Heart left ventricle (tissue), 16 donors: ENCODE data around the gene SLC18A3. TPM values are rescaled to one million over a fixed set of nuclear protein-coding genes. Genes with fewer than 3 reads are reported as not detected.

Experiments used
- ATAC-seq, 4 donors: fragments of 200-7000 bp; cut with Tn5 transposase; one replicate each; pipeline ENCODE4 v1.9.1; 2020 to 2022; ENCODE audit warnings: moderate library complexity in 4 of 4, mild to moderate bottlenecking in 3 of 4, moderate number of reproducible peaks in 1 of 4
- DNase-seq, 5 donors: peaks; one replicate each; pipeline ENCODE4 v3.0.0-alpha.2; 2020
- H3K27ac ChIP-seq, 12 donors: fragments of 200-600 bp; sonication (generic) in 4 of 12; one replicate each; pipeline versions ENCODE4 v1.5.0 to v1.8.0; 2016 to 2022; ENCODE audit warnings: mild to moderate bottlenecking in 2 of 12
- H3K27me3 ChIP-seq, 9 donors: fragments of 200-600 bp; sonication (generic) in 2 of 9; one replicate each; pipeline versions ENCODE4 v1.5.1 to v1.8.0; 2016 to 2022; ENCODE audit warnings: mild to moderate bottlenecking in 3 of 9
- H3K36me3 ChIP-seq, 9 donors: fragments of 200-600 bp; sonication (generic) in 2 of 9; one replicate each; pipeline versions ENCODE4 v1.5.0 to v1.8.0; 2018 to 2022; ENCODE audit warnings: mild to moderate bottlenecking in 2 of 9
- H3K4me1 ChIP-seq, 12 donors: fragments of 200-600 bp; sonication (generic) in 4 of 12; one replicate each; pipeline versions ENCODE4 v1.5.0 to v1.8.0; 2016 to 2022; ENCODE audit warnings: mild to moderate bottlenecking in 3 of 12
- H3K4me3 ChIP-seq, 12 donors: fragments of 200-600 bp; sonication (generic) in 4 of 12; one replicate each; pipeline versions ENCODE4 v1.5.0 to v1.8.0; 2017 to 2022; ENCODE audit warnings: mild to moderate bottlenecking in 9 of 12, moderate library complexity in 4 of 12
- H3K9me3 ChIP-seq, 12 donors: fragments of 200-600 bp; sonication (generic) in 4 of 12; one replicate each; pipeline versions ENCODE4 v1.5.0 to v1.8.0; 2016 to 2022; ENCODE audit warnings: mild to moderate bottlenecking in 1 of 12
- CTCF ChIP-seq, 12 donors: fragments of 200-600 bp; sonication (generic) in 4 of 12; IDR thresholded peaks; one replicate each; pipeline versions ENCODE4 v1.5.0 to v1.8.0; 2018 to 2022; ENCODE audit warnings: antibody characterized with exemption in 12 of 12, mild to moderate bottlenecking in 5 of 12
- POLR2A ChIP-seq, 2 donors: fragments of 450-650 bp; IDR thresholded peaks; one replicate each; pipeline ENCODE4 v1.6.1; 2017; ENCODE audit warnings: antibody characterized with exemption in 2 of 2, mild to moderate bottlenecking in 2 of 2, moderate library complexity in 2 of 2
- WGBS, 4 donors: extraction: QIAGEN DNeasy Blood & Tissue Kit in 2 of 4; methylation state at CpG; one replicate each; pipeline versions ENCODE4 v1.1.5 to v1.1.7; 2013 to 2018; 5-methylcytosine and 5-hydroxymethylcytosine counted together
- intact Hi-C, 10 donors: fragments of 100-400 bp; cut with DNase I; formaldehyde crosslinking; loops; one replicate each; pipeline versions ENCODE4 v1.11.1 to v1.14.2; 2022
- polyA plus RNA-seq, 2 donors: library from polyadenylated mRNA; stranded (reverse); fragments of 200-250 nt; gene quantifications; one replicate each; pipeline ENCODE4 v1.2.3, GENCODE V29; 2013
- total RNA-seq, 9 donors: library from RNA; depleted of rRNA in 2 of 9; stranded (reverse); fragments of >200 nt in 2 of 9; fragmentation: NEBNext Ultra II Directional in 3 of 9; extraction: Animal tissue kit (Norgen Biotek cat#: 25700) in 3 of 9; gene quantifications; one replicate each; pipeline versions ENCODE4 v1.1.0 to v1.2.4, GENCODE V29; 2016 to 2023
- donor health status: ischemic (EF 13 %, LVEDD 7.1; RV severe dilation, severe dysfunction).
- donor health status: healthy with polysubstance abuse.
- donor health status: DM: no; HTN: yes; CAD: no.
- donor health status: DM: no; HTN: no; CAD: no.
- donor health status: ischemic (EF 25% LVEDD 6.9; RV normal size, moderate dysfunction).
- donor health status: ischemic (EF 25% LVEDD 5.7; RV mildly dilated, moderate dysfunction).
- donor health status: healthy.
- donor health status: DM: yes; HTN: yes; CAD: no.
- donor health status: ischemic (EF 35%, LVEDD 5.7; RV mildly dilated, moderate dysfunction).
- donor health status: nonischemic (EF 11% LVEDD 7.7; RV severe dilation, severe dysfunction).
- donor health status: DM: yes; HTN: yes; CAD: no.
- donor health status: PGD.
- donor health status: ischemic (EF 29% LVEDD 5.4; RV normal size, mild dysfunction).
- donor health status: nonischemic (EF 23%, LVEDD 6.1; RV moderate dilation, normal function).

The SLC18A3 gene
- total and polyA plus RNA-seq, 11 donors = not detected

- Histone ChIP-seq H3K4me1 (no peaks in the 10 kb centered on the region), H3K27ac (no peak overlapping the region), H3K36me3 (no peaks in the 10 kb centered on the region), H3K4me3 (no peak overlapping the region), H3K27me3 (peaks cover 0 to 52% (median 16%) of the 10 kb centered on the region in 9 donors), H3K9me3 (no peaks in the 10 kb centered on the region)
- TF ChIP-seq CTCF (IDR thresholded peaks at IDR 0.05) (no peak), POLR2A (IDR thresholded peaks at IDR 0.05) (no peak)
- DNase-seq (no peak), ATAC-seq (no peak)
- intact Hi-C loops = no loop called here
- 77 to 88% (median 86%) methylated on average over 5 to 22 of the region's 22 CpGs for WGBS, 4 donors
Observed at GRCh38 chr10:49645871-49646870, 36.1 kb downstream of the SLC18A3 start.

- ATAC-seq (no peak), DNase-seq (no peak)
- Histone ChIP-seq H3K27me3 (peaks cover 0 to 55% (median 7%) of the 10 kb centered on the region in 9 donors), H3K36me3 (no peaks in the 10 kb centered on the region), H3K9me3 (no peaks in the 10 kb centered on the region), H3K4me3 (no peak overlapping the region), H3K4me1 (no peaks in the 10 kb centered on the region), H3K27ac (no peak overlapping the region)
- intact Hi-C loops = no loop called here
- 67 to 74% (median 71%) methylated on average over 4 of the region's 4 CpGs for WGBS, 4 donors
- TF ChIP-seq CTCF (IDR thresholded peaks at IDR 0.05) (no peak), POLR2A (IDR thresholded peaks at IDR 0.05) (no peak)
Observed at GRCh38 chr10:49647554-49647953, 37.4 kb downstream of the SLC18A3 start.

GRCh38 chr10:49647985-49648795 is 38.1 kb downstream of the SLC18A3 start:
- WGBS, 4 donors = 75 to 77% (median 77%) methylated on average over 17 to 18 of the region's 18 CpGs
- H3K27me3 ChIP-seq = peaks cover 0 to 50% (median 7%) of the 10 kb centered on the region in 9 donors
- no peak for ATAC-seq
- DNase-seq = no peak
- no peaks in the 10 kb centered on the region for H3K9me3 ChIP-seq
- intact Hi-C loops = no loop called here
- H3K4me3 ChIP-seq = no peak overlapping the region
- H3K27ac ChIP-seq = no peak overlapping the region
- H3K36me3 ChIP-seq = no peaks in the 10 kb centered on the region
- no peak for TF ChIP-seq CTCF (IDR thresholded peaks at IDR 0.05)
- no peak for TF ChIP-seq POLR2A (IDR thresholded peaks at IDR 0.05)
- H3K4me1 ChIP-seq = no peaks in the 10 kb centered on the region

GRCh38 chr10:49649294-49649693 is 39.2 kb downstream of the SLC18A3 start:
- Histone ChIP-seq H3K9me3 (no peaks in the 10 kb centered on the region), H3K27ac (no peak overlapping the region), H3K36me3 (no peaks in the 10 kb centered on the region), H3K27me3 (peaks cover 0 to 40% (median 3%) of the 10 kb centered on the region in 9 donors), H3K4me3 (no peak overlapping the region), H3K4me1 (no peaks in the 10 kb centered on the region)
- no peak for TF ChIP-seq CTCF (IDR thresholded peaks at IDR 0.05)
- TF ChIP-seq POLR2A (IDR thresholded peaks at IDR 0.05) = no peak
- intact Hi-C loops = no loop called here
- WGBS, 4 donors = 15 to 29% (median 20%) methylated on average over 11 to 17 of the region's 17 CpGs
- ATAC-seq (no peak), DNase-seq (no peak)
